ENCODE data around the gene EAPP. TPM values are rescaled to one million over a fixed set of nuclear protein-coding genes. Genes with fewer than 3 reads are reported as not detected.

The EAPP gene
- total RNA-seq, 1 experiment from 2014 or later: 35.0 TPM

GRCh38 chr14:34496679-34497513, 42.6 kb downstream of the EAPP start:
- Histone ChIP-seq H3K27ac (ENCODE audit: insufficient read length, low read depth, low read length) (peak overlapping the region; percentile 36), H3K56ac (ENCODE audit: insufficient read length, low read depth, low read length) (no peak overlapping the region), H3K23me2 (ENCODE audit: insufficient read length, low read depth, low read length, poor library complexity, severe bottlenecking) (no peaks in the 10 kb centered on the region), H2BK20ac (ENCODE audit: low read depth, low read length, poor library complexity, severe bottlenecking) (no peak overlapping the region), H4K20me1 (ENCODE audit: control insufficient read depth, insufficient read depth, insufficient read length) (no peaks in the 10 kb centered on the region), H3K79me1 (ENCODE audit: insufficient read depth, low read depth, low read length, poor library complexity, severe bottlenecking) (no peaks in the 10 kb centered on the region), H2BK5ac (ENCODE audit: insufficient read length, low read length) (no peak overlapping the region), H3T11ph (ENCODE audit: low read length) (no peak overlapping the region), H3K9ac (ENCODE audit: extremely low read depth, insufficient read length, low read length) (no peak overlapping the region), H4K91ac (ENCODE audit: insufficient read length, low read depth, low read length) (no peak overlapping the region), H4K8ac (replicated peaks; ENCODE audit: insufficient read length, low read depth, low read length) (no peak overlapping the region), H2AK5ac (ENCODE audit: insufficient read length, low read length) (no peak overlapping the region), H2BK120ac (ENCODE audit: low read depth, low read length, poor library complexity, severe bottlenecking) (no peak overlapping the region), H4K5ac (ENCODE audit: insufficient read length, low read depth, low read length) (no peak overlapping the region), H2BK12ac (ENCODE audit: insufficient read length, low read depth, low read length) (no peak overlapping the region), H3K79me2 (ENCODE audit: insufficient read depth, low read length) (no peaks in the 10 kb centered on the region), H3K4ac (ENCODE audit: low read depth, low read length) (no peak overlapping the region), H2BK15ac (ENCODE audit: low read depth, low read length) (no peak overlapping the region), H2AFZ (ENCODE audit: low read length) (no peak overlapping the region), H3K27me3 (ENCODE audit: insufficient read depth, low read length) (no peaks in the 10 kb centered on the region), H3K14ac (ENCODE audit: insufficient read depth, low read length) (peak overlapping the region; percentile 18; the same call in 1 of the 2 replicates), H3K4me2 (ENCODE audit: insufficient read depth, insufficient read length, low read length) (no peak overlapping the region), H3K23ac (ENCODE audit: insufficient read length, low read depth, low read length) (no peak overlapping the region), H3K9me3 (ENCODE audit: control insufficient read depth, low read depth, low read length) (no peaks in the 10 kb centered on the region), H3K18ac (ENCODE audit: insufficient read length, low read depth, low read length) (peak overlapping the region; percentile 54), H3K4me1 (ENCODE audit: insufficient read depth, low read length) (no peaks in the 10 kb centered on the region; the same call in 1 of the 2 replicates)
- TF ChIP-seq CTCF (conservative IDR thresholded peaks at IDR 0.05): peak; percentile 40; the same call in 2 of the 3 replicates
- no CpG with 5 or more reads among the region's 14 CpGs for WGBS (ENCODE audit: extremely low coverage, insufficient read length, low lambda C conversion rate)
- Mint-ChIP-seq H3K4me3 (no peak overlapping the region), H3K27ac (peak overlapping the region; percentile 85 to 95 (median 94); a peak in 5 of 7 replicates), H3K27me3 (ENCODE audit: low read depth) (no peaks in the 10 kb centered on the region), H3K4me1 (peaks cover 14 to 16% of the 10 kb centered on the region in 2 experiments), H3K9me3 (no peaks in the 10 kb centered on the region; a peak in 1 of 5 replicates), H3K36me3 (ENCODE audit: insufficient read depth in 1 of 3, low read depth in 3 of 3) (no peaks in the 10 kb centered on the region)
- DNase-seq: peak; percentile 86

Measured in H9 (cell line).